K562 (cell line): Measurements from ENCODE around the gene WASHC4. TPM values are rescaled to one million over a fixed set of nuclear protein-coding genes. Genes with fewer than 3 reads are reported as not detected.

Source experiments
- ATAC-seq: fragments of 200-7000 bp; cut with Tn5 transposase; 3 replicates; pipeline ENCODE4 v1.9.1; 2020; ENCODE audit warnings: moderate library complexity
- BruUV-seq: library from RNA; stranded (reverse); fragments of 400-500 nt; replicated peaks from 2 replicates; lab custom pipeline; 2021; lab: Mats Ljungman, UMichigan
- CTCF ChIA-PET: fragments of 300-600 bp; formaldehyde crosslinking; extraction: SDS; loops from one replicate; lab custom pipeline; 2021; ENCODE audit warnings: low intra/inter-chr PET ratio; lab: Yijun Ruan, JAX
- POLR2A ChIA-PET: fragments of 300-600, 350-650 bp; sonication (Branson Sonifier 250); formaldehyde crosslinking; extraction: SDS; loops from one replicate; lab custom pipeline; 2021; ENCODE audit warnings: antibody characterized with exemption, inconsistent platforms; lab: Yijun Ruan, JAX
- DNase-seq, 4 experiments: peaks; one replicate each; pipeline versions ENCODE4 v3.0.0 to v3.0.0-alpha.2; 2011 to 2018; ENCODE audit warnings: low spot score in 3 of 4, mixed read lengths in 3 of 4; ENCODE audit errors: extremely low read depth in 1 of 4
- FAIRE-seq: peaks from 2 replicates; lab custom pipeline; 2011; peaks lifted over from hg19 to GRCh38; lab: Jason Lieb, UNC
- H2AFZ ChIP-seq: 2 replicates; pipeline ENCODE4 v1.6.0; 2011; ENCODE audit warnings: low read depth, low read length, control low read depth, inconsistent platforms
- H3K27ac ChIP-seq: fragments of 200-600 bp; 3 replicates; pipeline ENCODE4 v1.8.0; 2011; ENCODE audit warnings: low read depth, mild to moderate bottlenecking, control low read depth, inconsistent platforms, low read length, moderate library complexity, mixed read lengths; ENCODE audit errors: extremely low read depth
- H3K27me3 ChIP-seq, 2 experiments: fragments of 300-600 bp in 1 of 2; 2 replicates in 1 of 2; 3 replicates in 1 of 2; pipeline versions ENCODE4 v1.6.0 to v1.8.0; 2011; ENCODE audit warnings: inconsistent platforms in 2 of 2, low read length in 2 of 2, mild to moderate bottlenecking in 1 of 2, mixed read lengths in 1 of 2, moderate library complexity in 1 of 2; ENCODE audit not compliant: control insufficient read depth in 2 of 2, insufficient read depth in 2 of 2
- H3K36me3 ChIP-seq: fragments of 300-600 bp; 3 replicates; pipeline ENCODE4 v1.8.0; 2011; ENCODE audit warnings: mild to moderate bottlenecking, low read length, inconsistent platforms; ENCODE audit not compliant: control insufficient read depth, insufficient read depth
- H3K4me1 ChIP-seq, 2 experiments: fragments of 200-600 bp in 1 of 2; replicated peaks in 1 of 2; 2 replicates in 1 of 2; 3 replicates in 1 of 2; pipeline versions ENCODE4 v1.5.1 to v1.8.0; 2011; ENCODE audit warnings: inconsistent platforms in 2 of 2, low read length in 2 of 2, mild to moderate bottlenecking in 1 of 2, mixed read lengths in 1 of 2, moderate library complexity in 1 of 2; ENCODE audit not compliant: control insufficient read depth in 2 of 2, insufficient read depth in 2 of 2
- H3K4me2 ChIP-seq: 2 replicates; pipeline ENCODE4 v1.6.1; 2011; ENCODE audit warnings: low read length, control low read depth, inconsistent platforms, mixed read lengths; ENCODE audit not compliant: insufficient read depth
- H3K4me3 ChIP-seq: fragments of 200-600 bp; sonication (generic), shearing (Covaris generic); 2 replicates; pipeline ENCODE4 v1.5.1; 2016; ENCODE audit warnings: control low read depth, inconsistent platforms
- H3K79me2 ChIP-seq: fragments of 200-600 bp; 3 replicates; pipeline ENCODE4 v1.8.0; 2011; ENCODE audit warnings: low read length, inconsistent platforms; ENCODE audit not compliant: control insufficient read depth, insufficient read depth
- H3K9ac ChIP-seq, 2 experiments: 2 replicates each; pipeline versions ENCODE4 v1.6.0 to v1.6.1; 2011; ENCODE audit warnings: low read depth in 2 of 2, low read length in 2 of 2, control low read depth in 1 of 2, inconsistent platforms in 1 of 2, mild to moderate bottlenecking in 1 of 2, mixed read lengths in 1 of 2; ENCODE audit not compliant: insufficient read depth in 1 of 2
- H3K9me1 ChIP-seq: one replicate; pipeline ENCODE4 v1.6.0; 2011; ENCODE audit warnings: inconsistent platforms, mild to moderate bottlenecking, low read length, moderate library complexity; ENCODE audit not compliant: control insufficient read depth, insufficient read depth
- H3K9me3 ChIP-seq: replicated peaks from 2 replicates; pipeline ENCODE4 v1.5.1; 2011; ENCODE audit warnings: low read depth, low read length, inconsistent platforms; ENCODE audit not compliant: control insufficient read depth, insufficient read depth
- H4K20me1 ChIP-seq: replicated peaks from 2 replicates; pipeline ENCODE4 v1.6.1; 2011; ENCODE audit warnings: low read length, inconsistent platforms, mixed read lengths; ENCODE audit not compliant: control insufficient read depth, insufficient read depth
- CEBPG ChIP-seq, 3 experiments: fragments of 200-800 bp in 1 of 3; sonication (Bioruptor generic) in 1 of 3; sonication (generic) in 1 of 3; formaldehyde crosslinking in 1 of 3; IDR thresholded peaks in 2 of 3; conservative IDR thresholded peaks in 1 of 3; 2 replicates each; pipeline versions ENCODE4 v1.6.1 to v1.8.0; 2016 to 2022; ENCODE audit warnings: missing compliant biosample characterization in 2 of 3, missing genetic modification characterization in 2 of 3, mild to moderate bottlenecking in 1 of 3, missing genetic modification reagents in 1 of 3
- ETV6 ChIP-seq, 3 experiments: fragments of 150-350 bp in 1 of 3; sonication (generic) in 1 of 3; formaldehyde crosslinking in 1 of 3; IDR thresholded peaks; 2 replicates each; pipeline versions ENCODE4 v1.6.1 to v1.8.0; 2014 to 2022; ENCODE audit warnings: borderline replicate concordance in 2 of 3, low read depth in 2 of 3, antibody characterized with exemption in 1 of 3, low read length in 1 of 3, mild to moderate bottlenecking in 1 of 3, missing genetic modification reagents in 1 of 3
- ZNF217 ChIP-seq: sonication (generic); formaldehyde crosslinking; IDR thresholded peaks from 2 replicates; pipeline ENCODE4 v1.8.0; 2022; ENCODE audit warnings: mild to moderate bottlenecking, missing genetic modification reagents
- ZNF354B ChIP-seq: fragments of 250-450 bp; sonication (Bioruptor Pico); IDR thresholded peaks from 2 replicates; pipeline ENCODE4 v1.4.0; 2020
- ZNF717 ChIP-seq: fragments of 250-450 bp; sonication (Bioruptor Pico); IDR thresholded peaks from 2 replicates; pipeline ENCODE4 v1.5.0; 2021
- WGBS: fragments of 100-300 bp; shearing (Covaris generic); methylation state at CpG from one replicate; pipeline ENCODE4 v1.1.6; 2016; ENCODE audit warnings: low coverage, mixed read lengths; ENCODE audit not compliant: insufficient coverage; ENCODE audit errors: missing lambda C conversion rate; 5-methylcytosine and 5-hydroxymethylcytosine counted together
- in situ Hi-C: fragments of 300-500 bp; cut with MboI; formaldehyde crosslinking; loops from 4 replicates; pipeline ENCODE4 v1.15.0; 2018; ENCODE audit warnings: inconsistent platforms, mixed read lengths
- intact Hi-C: fragments of 100-400 bp; cut with micrococcal nuclease; formaldehyde crosslinking; loops from 2 replicates; pipeline ENCODE4 v1.14.2; 2022
- polyA plus RNA-seq, 8 experiments: library from polyadenylated mRNA; depleted of rRNA in 4 of 8; stranded (reverse) in 5 of 8; unstranded in 3 of 8; fragments of >200 nt; fragmentation: Nextera tagmentation in 2 of 8; fragmentation: Illumina TruSeq in 1 of 8; extraction: Ambion mirVana in 2 of 8; extraction: Trizol in 1 of 8; gene quantifications; 2 replicates each; pipeline versions ENCODE4 v1.2.1 to v1.2.3, GENCODE V29; 2011 to 2014; ENCODE audit warnings: inconsistent platforms in 1 of 8, missing spikeins in 1 of 8
- total RNA-seq, 7 experiments: library from RNA; depleted of rRNA in 6 of 7; stranded (reverse); fragments of >200 nt in 6 of 7; fragmentation: Illumina TruSeq in 2 of 7; extraction: Trizol in 2 of 7; gene quantifications; 2 replicates each; pipeline versions ENCODE4 v1.2.1 to v1.2.3, GENCODE V29; 2011 to 2021; ENCODE audit warnings: low replicate concordance in 1 of 7

The WASHC4 gene
- total and polyA plus RNA-seq, 9 of the 15 experiments (the other 6 are each of a cell fraction or from before 2014, with no cell fraction given): 12.5 to 38.5 (median 21.3) TPM

DNA sequence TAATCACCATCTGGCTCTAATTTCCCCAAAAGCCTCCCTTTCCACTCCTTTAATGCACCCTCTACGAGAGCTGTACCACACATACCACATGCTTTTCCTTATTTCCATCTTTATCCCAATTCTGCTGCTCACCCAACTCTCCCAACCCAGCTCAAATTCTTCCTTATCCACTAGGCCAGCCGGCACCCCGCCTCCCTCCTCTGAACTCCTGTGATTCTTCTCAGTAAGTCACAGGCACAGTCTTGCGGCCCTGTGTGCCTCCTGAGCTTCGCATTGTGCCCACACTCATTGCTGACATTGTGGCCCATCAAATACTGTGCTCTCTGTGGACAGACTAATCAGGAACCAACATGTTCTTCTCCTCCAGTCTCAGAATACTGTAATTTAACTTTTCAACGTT lies 83.0 kb downstream of the WASHC4 start:
- intact Hi-C loops: no loop called here
- Histone ChIP-seq H3K9me3 (no peaks in the 10 kb centered on the region), H3K27ac (no peak overlapping the region), H3K9ac (no peak overlapping the region), H3K4me3 (no peak overlapping the region), H3K9me1 (no peaks in the 10 kb centered on the region), H3K36me3 (peaks cover 30% of the 10 kb centered on the region), H2AFZ (no peak overlapping the region)
- no TSS peak for BruUV-seq
- POLR2A ChIA-PET: interaction anchor here (0.7 kb wide), 1 partner anchor 11 kb away, joined by 3 read pairs; no protein-coding TSS in a partner anchor
- ATAC-seq: no peak
- FAIRE-seq: no peak
- in situ Hi-C loops: no loop called here
- no peak for TF ChIP-seq ZNF354B (CRISPR knock-in tag)
- TF ChIP-seq ETV6 (IDR thresholded peaks at IDR 0.05; ENCODE audit: borderline replicate concordance in 1 of 2, low read depth in 2 of 2, low read length in 1 of 2): no peak
- TF ChIP-seq ETV6 (CRISPR knock-in tag; IDR thresholded peaks at IDR 0.05; ENCODE audit: borderline replicate concordance): no peak
- no peak for TF ChIP-seq CEBPG (CRISPR knock-in tag; IDR thresholded peaks at IDR 0.05)
- no peak for TF ChIP-seq CEBPG (tag; conservative IDR thresholded peaks at IDR 0.05 in 1 of 2, IDR thresholded peaks at IDR 0.05 in 1 of 2)
- no peak for TF ChIP-seq ZNF717 (CRISPR knock-in tag)
- TF ChIP-seq ZNF217: no peak
- TF ChIP-seq, all 486 proteins: peak for 0
- Histone ChIP-seq H3K79me2 (no peaks in the 10 kb centered on the region), H4K20me1 (no peaks in the 10 kb centered on the region), H3K27me3 (no peaks in the 10 kb centered on the region), H3K4me1 (no peaks in the 10 kb centered on the region), H3K4me2 (no peak overlapping the region)
- 69% methylated on average over 6 of the region's 6 CpGs for WGBS
- CTCF ChIA-PET: no interaction called here
- no peak for DNase-seq
